NT2/D1 (cell line): Measurements from ENCODE around the gene PHLDA3.

Experiments used
- SUZ12 ChIP-seq: IDR thresholded peaks from 2 replicates; pipeline ENCODE4 v1.6.1; 2011; ENCODE audit not compliant: insufficient read length, insufficient read depth; ENCODE audit errors: extremely low read depth
- YY1 ChIP-seq: IDR thresholded peaks from 2 replicates; pipeline ENCODE4 v1.6.1; 2011; ENCODE audit not compliant: insufficient read length, insufficient read depth

- TF ChIP-seq SUZ12 (no peak), YY1 (no peak)
Observed at GRCh38 chr1:201419256-201419655, 49.7 kb downstream of the PHLDA3 start.
